WTC11 (cell line): ENCODE measurements around the gene CCNF. TPM values are rescaled to one million over a fixed set of nuclear protein-coding genes. Genes with fewer than 3 reads are reported as not detected.

Experiments used
- ATAC-seq: fragments of 200-7000 bp; cut with Tn5 transposase; 2 replicates; pipeline ENCODE4 v1.10.0; 2021; ENCODE audit warnings: mild to moderate bottlenecking, moderate library complexity
- CTCF ChIA-PET: fragments of 300-600 bp; sonication (Branson Sonifier 250); formaldehyde crosslinking; loops from one replicate; lab custom pipeline; 2021; ENCODE audit warnings: antibody characterized with exemption; lab: Charles Lee
- POLR2A ChIA-PET: fragments of 350-600 bp; sonication (Branson Sonifier 250); formaldehyde crosslinking; loops from one replicate; lab custom pipeline; 2021; ENCODE audit warnings: antibody characterized with exemption; lab: Charles Lee
- DNase-seq: peaks from one replicate; pipeline ENCODE4 v3.0.0; 2021; ENCODE audit warnings: low spot score
- H3K27ac Mint-ChIP-seq: 2 replicates; pipeline ENCODE4 v1.8.0; 2021; ENCODE audit warnings: mixed read lengths
- H3K27me3 Mint-ChIP-seq: 2 replicates; pipeline ENCODE4 v1.8.0; 2021; ENCODE audit warnings: low read depth, mild to moderate bottlenecking, moderate library complexity, mixed read lengths
- H3K36me3 Mint-ChIP-seq: 2 replicates; pipeline ENCODE4 v1.8.0; 2021; ENCODE audit warnings: mixed read lengths
- H3K4me1 Mint-ChIP-seq: 2 replicates; pipeline ENCODE4 v1.8.0; 2022; ENCODE audit warnings: mixed read lengths
- H3K4me3 Mint-ChIP-seq: 2 replicates; pipeline ENCODE4 v1.8.0; 2021; ENCODE audit warnings: mild to moderate bottlenecking, moderate library complexity, mixed read lengths
- H3K9me3 Mint-ChIP-seq: 2 replicates; pipeline ENCODE4 v1.8.0; 2021; ENCODE audit warnings: mixed read lengths
- EMX1 ChIP-seq: fragments of 250-450 bp; sonication (Bioruptor Pico); IDR thresholded peaks from 2 replicates; pipeline ENCODE4 v1.8.0; 2021; ENCODE audit warnings: mild to moderate bottlenecking
- ESRRA ChIP-seq: sonication (generic); formaldehyde crosslinking; IDR thresholded peaks from 2 replicates; pipeline ENCODE4 v1.8.1; 2022; ENCODE audit warnings: mild to moderate bottlenecking, missing genetic modification reagents, borderline replicate concordance
- HMGA2 ChIP-seq: fragments of 250-450 bp; sonication (Bioruptor Pico); IDR thresholded peaks from 2 replicates; pipeline ENCODE4 v1.4.0; 2021; ENCODE audit warnings: mild to moderate bottlenecking, moderate library complexity
- JUN ChIP-seq: sonication (generic); formaldehyde crosslinking; IDR thresholded peaks from 2 replicates; pipeline ENCODE4 v1.8.0; 2023; ENCODE audit warnings: mild to moderate bottlenecking, missing genetic modification reagents
- NFATC4 ChIP-seq: fragments of 250-450 bp; sonication (Bioruptor Pico); IDR thresholded peaks from 2 replicates; pipeline ENCODE4 v1.9.0; 2021; ENCODE audit warnings: mild to moderate bottlenecking
- NFYB ChIP-seq: sonication (generic); formaldehyde crosslinking; conservative IDR thresholded peaks from 2 replicates; pipeline ENCODE4 v1.8.0; 2022; ENCODE audit warnings: low read depth, missing genetic modification reagents
- OVOL2 ChIP-seq: fragments of 250-450 bp; sonication (Bioruptor Pico); IDR thresholded peaks from 2 replicates; pipeline ENCODE4 v1.9.0; 2021; ENCODE audit warnings: mild to moderate bottlenecking, borderline replicate concordance
- PRRX2 ChIP-seq: fragments of 250-450 bp; sonication (Bioruptor Pico); IDR thresholded peaks from 2 replicates; pipeline ENCODE4 v1.8.0; 2021; ENCODE audit warnings: mild to moderate bottlenecking
- total RNA-seq: library from RNA; stranded (reverse); gene quantifications from 3 replicates; pipeline ENCODE4 v1.2.3, GENCODE V29; 2021
- TF ChIP-seq, protein P1 (sequence below): fragments of 250-450 bp; sonication (Bioruptor Pico); IDR thresholded peaks from 2 replicates; pipeline ENCODE4 v1.9.0; 2021; ENCODE audit warnings: mild to moderate bottlenecking
- TF ChIP-seq, protein P2 (sequence below): fragments of 250-450 bp; sonication (Bioruptor Pico); IDR thresholded peaks from 2 replicates; pipeline ENCODE4 v1.8.0; 2021; ENCODE audit warnings: mild to moderate bottlenecking
- TF ChIP-seq, protein P3 (sequence below): fragments of 200-600 bp; IDR thresholded peaks from 2 replicates; pipeline ENCODE4 v1.8.0; 2022; ENCODE audit warnings: antibody characterized with exemption
- TF ChIP-seq, protein P4 (sequence below): fragments of 250-450 bp; sonication (Bioruptor Pico); IDR thresholded peaks from 2 replicates; pipeline ENCODE4 v1.9.0; 2021; ENCODE audit warnings: mild to moderate bottlenecking
- TF ChIP-seq, protein P5 (sequence below): fragments of 250-450 bp; sonication (Bioruptor Pico); IDR thresholded peaks from 2 replicates; pipeline ENCODE4 v2.1.2; 2022; ENCODE audit warnings: mild to moderate bottlenecking, moderate library complexity
- TF ChIP-seq, protein P6 (sequence below): sonication (generic); formaldehyde crosslinking; conservative IDR thresholded peaks from 2 replicates; pipeline ENCODE4 v1.8.1; 2023; ENCODE audit warnings: mild to moderate bottlenecking, low read depth, missing genetic modification reagents, moderate library complexity
- TF ChIP-seq, protein P7 (sequence below): sonication (generic); formaldehyde crosslinking; IDR thresholded peaks from 2 replicates; pipeline ENCODE4 v1.8.0; 2023; ENCODE audit warnings: missing genetic modification reagents, mild to moderate bottlenecking, borderline replicate concordance
- TF ChIP-seq, protein P8 (sequence below): sonication (generic); formaldehyde crosslinking; IDR thresholded peaks from 2 replicates; pipeline ENCODE4 v1.8.1; 2023; ENCODE audit warnings: mild to moderate bottlenecking, missing genetic modification reagents
- TF ChIP-seq, protein P9 (sequence below): sonication (generic); formaldehyde crosslinking; IDR thresholded peaks from 2 replicates; pipeline ENCODE4 v1.8.1; 2022; ENCODE audit warnings: missing genetic modification reagents, borderline replicate concordance

The CCNF gene
- total RNA-seq, 1 experiment from 2014 or later = 65.7 TPM

DNA sequence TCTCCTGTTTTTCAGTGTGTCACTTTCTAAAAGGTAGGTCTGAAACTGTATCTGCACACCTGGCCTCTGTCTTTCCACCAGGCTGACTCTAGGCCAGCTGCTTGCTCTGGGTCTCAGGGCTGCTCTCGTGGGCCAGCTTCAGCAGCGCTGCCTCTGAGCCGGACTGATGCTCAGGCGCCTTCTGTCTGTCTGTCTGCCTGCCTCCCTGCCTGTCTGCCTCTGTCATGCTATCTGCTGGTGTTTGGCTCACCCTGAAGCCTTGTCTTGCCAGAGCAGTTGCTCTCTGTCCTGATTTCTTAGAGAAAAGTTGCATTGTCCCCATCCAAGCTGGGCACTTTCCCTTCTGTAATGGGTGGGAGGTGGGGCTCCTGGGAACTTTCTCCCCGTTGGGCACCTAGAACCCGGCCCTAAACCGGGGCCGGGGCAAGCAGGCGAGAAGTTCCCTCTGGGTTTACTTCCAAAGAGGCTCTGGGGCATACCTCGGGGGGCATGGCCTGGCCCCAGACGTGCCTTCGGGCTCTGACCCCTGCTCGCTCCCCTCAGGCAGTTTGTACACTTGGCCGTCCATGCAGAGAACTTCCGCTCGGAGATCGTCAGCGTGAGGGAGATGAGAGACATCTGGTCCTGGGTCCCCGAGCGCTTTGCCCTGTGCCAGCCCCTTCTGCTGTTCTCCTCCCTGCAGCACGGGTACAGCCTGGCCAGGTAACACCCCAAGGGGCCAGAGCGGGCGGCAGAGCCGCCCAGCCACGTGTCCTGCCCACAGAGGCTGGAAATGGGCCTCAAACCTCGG lies 68.6 kb downstream of the CCNF start:
- Mint-ChIP-seq H3K27me3 (no peaks in the 10 kb centered on the region), H3K9me3 (no peaks in the 10 kb centered on the region), H3K27ac (peak overlapping the region; percentile 16), H3K36me3 (peaks cover 5% of the 10 kb centered on the region), H3K4me3 (no peak overlapping the region), H3K4me1 (peaks cover 4% of the 10 kb centered on the region)
- DNase-seq (no peak), ATAC-seq (no peak)
- CTCF ChIA-PET = interaction anchor here (1.0 kb wide), 1 partner anchor 23 kb away, joined by 3 read pairs; no protein-coding TSS in a partner anchor
- POLR2A ChIA-PET = no interaction called here
- TF ChIP-seq ESRRA (no peak), PRRX2 (CRISPR knock-in tag) (no peak), JUN (CRISPR knock-in tag) (no peak), OVOL2 (CRISPR knock-in tag) (no peak), EMX1 (CRISPR knock-in tag) (no peak), NFYB (CRISPR knock-in tag) (no peak), NFATC4 (CRISPR knock-in tag) (no peak), HMGA2 (CRISPR knock-in tag) (no peak)
- TF ChIP-seq, protein P1, sequence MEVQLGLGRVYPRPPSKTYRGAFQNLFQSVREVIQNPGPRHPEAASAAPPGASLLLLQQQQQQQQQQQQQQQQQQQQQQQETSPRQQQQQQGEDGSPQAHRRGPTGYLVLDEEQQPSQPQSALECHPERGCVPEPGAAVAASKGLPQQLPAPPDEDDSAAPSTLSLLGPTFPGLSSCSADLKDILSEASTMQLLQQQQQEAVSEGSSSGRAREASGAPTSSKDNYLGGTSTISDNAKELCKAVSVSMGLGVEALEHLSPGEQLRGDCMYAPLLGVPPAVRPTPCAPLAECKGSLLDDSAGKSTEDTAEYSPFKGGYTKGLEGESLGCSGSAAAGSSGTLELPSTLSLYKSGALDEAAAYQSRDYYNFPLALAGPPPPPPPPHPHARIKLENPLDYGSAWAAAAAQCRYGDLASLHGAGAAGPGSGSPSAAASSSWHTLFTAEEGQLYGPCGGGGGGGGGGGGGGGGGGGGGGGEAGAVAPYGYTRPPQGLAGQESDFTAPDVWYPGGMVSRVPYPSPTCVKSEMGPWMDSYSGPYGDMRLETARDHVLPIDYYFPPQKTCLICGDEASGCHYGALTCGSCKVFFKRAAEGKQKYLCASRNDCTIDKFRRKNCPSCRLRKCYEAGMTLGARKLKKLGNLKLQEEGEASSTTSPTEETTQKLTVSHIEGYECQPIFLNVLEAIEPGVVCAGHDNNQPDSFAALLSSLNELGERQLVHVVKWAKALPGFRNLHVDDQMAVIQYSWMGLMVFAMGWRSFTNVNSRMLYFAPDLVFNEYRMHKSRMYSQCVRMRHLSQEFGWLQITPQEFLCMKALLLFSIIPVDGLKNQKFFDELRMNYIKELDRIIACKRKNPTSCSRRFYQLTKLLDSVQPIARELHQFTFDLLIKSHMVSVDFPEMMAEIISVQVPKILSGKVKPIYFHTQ (CRISPR knock-in tag) = no peak
- TF ChIP-seq, protein P2, sequence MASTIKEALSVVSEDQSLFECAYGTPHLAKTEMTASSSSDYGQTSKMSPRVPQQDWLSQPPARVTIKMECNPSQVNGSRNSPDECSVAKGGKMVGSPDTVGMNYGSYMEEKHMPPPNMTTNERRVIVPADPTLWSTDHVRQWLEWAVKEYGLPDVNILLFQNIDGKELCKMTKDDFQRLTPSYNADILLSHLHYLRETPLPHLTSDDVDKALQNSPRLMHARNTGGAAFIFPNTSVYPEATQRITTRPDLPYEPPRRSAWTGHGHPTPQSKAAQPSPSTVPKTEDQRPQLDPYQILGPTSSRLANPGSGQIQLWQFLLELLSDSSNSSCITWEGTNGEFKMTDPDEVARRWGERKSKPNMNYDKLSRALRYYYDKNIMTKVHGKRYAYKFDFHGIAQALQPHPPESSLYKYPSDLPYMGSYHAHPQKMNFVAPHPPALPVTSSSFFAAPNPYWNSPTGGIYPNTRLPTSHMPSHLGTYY (CRISPR knock-in tag) = no peak
- TF ChIP-seq, protein P3, sequence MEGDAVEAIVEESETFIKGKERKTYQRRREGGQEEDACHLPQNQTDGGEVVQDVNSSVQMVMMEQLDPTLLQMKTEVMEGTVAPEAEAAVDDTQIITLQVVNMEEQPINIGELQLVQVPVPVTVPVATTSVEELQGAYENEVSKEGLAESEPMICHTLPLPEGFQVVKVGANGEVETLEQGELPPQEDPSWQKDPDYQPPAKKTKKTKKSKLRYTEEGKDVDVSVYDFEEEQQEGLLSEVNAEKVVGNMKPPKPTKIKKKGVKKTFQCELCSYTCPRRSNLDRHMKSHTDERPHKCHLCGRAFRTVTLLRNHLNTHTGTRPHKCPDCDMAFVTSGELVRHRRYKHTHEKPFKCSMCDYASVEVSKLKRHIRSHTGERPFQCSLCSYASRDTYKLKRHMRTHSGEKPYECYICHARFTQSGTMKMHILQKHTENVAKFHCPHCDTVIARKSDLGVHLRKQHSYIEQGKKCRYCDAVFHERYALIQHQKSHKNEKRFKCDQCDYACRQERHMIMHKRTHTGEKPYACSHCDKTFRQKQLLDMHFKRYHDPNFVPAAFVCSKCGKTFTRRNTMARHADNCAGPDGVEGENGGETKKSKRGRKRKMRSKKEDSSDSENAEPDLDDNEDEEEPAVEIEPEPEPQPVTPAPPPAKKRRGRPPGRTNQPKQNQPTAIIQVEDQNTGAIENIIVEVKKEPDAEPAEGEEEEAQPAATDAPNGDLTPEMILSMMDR = no peak
- TF ChIP-seq, protein P4, sequence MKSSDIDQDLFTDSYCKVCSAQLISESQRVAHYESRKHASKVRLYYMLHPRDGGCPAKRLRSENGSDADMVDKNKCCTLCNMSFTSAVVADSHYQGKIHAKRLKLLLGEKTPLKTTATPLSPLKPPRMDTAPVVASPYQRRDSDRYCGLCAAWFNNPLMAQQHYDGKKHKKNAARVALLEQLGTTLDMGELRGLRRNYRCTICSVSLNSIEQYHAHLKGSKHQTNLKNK (CRISPR knock-in tag) = no peak
- TF ChIP-seq, protein P5, sequence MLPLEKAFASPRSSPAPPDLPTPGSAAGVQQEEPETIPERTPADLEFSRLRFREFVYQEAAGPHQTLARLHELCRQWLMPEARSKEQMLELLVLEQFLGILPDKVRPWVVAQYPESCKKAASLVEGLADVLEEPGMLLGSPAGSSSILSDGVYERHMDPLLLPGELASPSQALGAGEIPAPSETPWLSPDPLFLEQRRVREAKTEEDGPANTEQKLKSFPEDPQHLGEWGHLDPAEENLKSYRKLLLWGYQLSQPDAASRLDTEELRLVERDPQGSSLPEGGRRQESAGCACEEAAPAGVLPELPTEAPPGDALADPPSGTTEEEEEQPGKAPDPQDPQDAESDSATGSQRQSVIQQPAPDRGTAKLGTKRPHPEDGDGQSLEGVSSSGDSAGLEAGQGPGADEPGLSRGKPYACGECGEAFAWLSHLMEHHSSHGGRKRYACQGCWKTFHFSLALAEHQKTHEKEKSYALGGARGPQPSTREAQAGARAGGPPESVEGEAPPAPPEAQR (CRISPR knock-in tag) = no peak
- TF ChIP-seq, protein P6, sequence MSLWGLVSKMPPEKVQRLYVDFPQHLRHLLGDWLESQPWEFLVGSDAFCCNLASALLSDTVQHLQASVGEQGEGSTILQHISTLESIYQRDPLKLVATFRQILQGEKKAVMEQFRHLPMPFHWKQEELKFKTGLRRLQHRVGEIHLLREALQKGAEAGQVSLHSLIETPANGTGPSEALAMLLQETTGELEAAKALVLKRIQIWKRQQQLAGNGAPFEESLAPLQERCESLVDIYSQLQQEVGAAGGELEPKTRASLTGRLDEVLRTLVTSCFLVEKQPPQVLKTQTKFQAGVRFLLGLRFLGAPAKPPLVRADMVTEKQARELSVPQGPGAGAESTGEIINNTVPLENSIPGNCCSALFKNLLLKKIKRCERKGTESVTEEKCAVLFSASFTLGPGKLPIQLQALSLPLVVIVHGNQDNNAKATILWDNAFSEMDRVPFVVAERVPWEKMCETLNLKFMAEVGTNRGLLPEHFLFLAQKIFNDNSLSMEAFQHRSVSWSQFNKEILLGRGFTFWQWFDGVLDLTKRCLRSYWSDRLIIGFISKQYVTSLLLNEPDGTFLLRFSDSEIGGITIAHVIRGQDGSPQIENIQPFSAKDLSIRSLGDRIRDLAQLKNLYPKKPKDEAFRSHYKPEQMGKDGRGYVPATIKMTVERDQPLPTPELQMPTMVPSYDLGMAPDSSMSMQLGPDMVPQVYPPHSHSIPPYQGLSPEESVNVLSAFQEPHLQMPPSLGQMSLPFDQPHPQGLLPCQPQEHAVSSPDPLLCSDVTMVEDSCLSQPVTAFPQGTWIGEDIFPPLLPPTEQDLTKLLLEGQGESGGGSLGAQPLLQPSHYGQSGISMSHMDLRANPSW = no peak
- TF ChIP-seq, protein P7, sequence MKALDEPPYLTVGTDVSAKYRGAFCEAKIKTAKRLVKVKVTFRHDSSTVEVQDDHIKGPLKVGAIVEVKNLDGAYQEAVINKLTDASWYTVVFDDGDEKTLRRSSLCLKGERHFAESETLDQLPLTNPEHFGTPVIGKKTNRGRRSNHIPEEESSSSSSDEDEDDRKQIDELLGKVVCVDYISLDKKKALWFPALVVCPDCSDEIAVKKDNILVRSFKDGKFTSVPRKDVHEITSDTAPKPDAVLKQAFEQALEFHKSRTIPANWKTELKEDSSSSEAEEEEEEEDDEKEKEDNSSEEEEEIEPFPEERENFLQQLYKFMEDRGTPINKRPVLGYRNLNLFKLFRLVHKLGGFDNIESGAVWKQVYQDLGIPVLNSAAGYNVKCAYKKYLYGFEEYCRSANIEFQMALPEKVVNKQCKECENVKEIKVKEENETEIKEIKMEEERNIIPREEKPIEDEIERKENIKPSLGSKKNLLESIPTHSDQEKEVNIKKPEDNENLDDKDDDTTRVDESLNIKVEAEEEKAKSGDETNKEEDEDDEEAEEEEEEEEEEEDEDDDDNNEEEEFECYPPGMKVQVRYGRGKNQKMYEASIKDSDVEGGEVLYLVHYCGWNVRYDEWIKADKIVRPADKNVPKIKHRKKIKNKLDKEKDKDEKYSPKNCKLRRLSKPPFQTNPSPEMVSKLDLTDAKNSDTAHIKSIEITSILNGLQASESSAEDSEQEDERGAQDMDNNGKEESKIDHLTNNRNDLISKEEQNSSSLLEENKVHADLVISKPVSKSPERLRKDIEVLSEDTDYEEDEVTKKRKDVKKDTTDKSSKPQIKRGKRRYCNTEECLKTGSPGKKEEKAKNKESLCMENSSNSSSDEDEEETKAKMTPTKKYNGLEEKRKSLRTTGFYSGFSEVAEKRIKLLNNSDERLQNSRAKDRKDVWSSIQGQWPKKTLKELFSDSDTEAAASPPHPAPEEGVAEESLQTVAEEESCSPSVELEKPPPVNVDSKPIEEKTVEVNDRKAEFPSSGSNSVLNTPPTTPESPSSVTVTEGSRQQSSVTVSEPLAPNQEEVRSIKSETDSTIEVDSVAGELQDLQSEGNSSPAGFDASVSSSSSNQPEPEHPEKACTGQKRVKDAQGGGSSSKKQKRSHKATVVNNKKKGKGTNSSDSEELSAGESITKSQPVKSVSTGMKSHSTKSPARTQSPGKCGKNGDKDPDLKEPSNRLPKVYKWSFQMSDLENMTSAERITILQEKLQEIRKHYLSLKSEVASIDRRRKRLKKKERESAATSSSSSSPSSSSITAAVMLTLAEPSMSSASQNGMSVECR (CRISPR knock-in tag) = no peak
- TF ChIP-seq, protein P8, sequence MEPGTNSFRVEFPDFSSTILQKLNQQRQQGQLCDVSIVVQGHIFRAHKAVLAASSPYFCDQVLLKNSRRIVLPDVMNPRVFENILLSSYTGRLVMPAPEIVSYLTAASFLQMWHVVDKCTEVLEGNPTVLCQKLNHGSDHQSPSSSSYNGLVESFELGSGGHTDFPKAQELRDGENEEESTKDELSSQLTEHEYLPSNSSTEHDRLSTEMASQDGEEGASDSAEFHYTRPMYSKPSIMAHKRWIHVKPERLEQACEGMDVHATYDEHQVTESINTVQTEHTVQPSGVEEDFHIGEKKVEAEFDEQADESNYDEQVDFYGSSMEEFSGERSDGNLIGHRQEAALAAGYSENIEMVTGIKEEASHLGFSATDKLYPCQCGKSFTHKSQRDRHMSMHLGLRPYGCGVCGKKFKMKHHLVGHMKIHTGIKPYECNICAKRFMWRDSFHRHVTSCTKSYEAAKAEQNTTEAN (CRISPR knock-in tag) = no peak
- TF ChIP-seq, protein P9, sequence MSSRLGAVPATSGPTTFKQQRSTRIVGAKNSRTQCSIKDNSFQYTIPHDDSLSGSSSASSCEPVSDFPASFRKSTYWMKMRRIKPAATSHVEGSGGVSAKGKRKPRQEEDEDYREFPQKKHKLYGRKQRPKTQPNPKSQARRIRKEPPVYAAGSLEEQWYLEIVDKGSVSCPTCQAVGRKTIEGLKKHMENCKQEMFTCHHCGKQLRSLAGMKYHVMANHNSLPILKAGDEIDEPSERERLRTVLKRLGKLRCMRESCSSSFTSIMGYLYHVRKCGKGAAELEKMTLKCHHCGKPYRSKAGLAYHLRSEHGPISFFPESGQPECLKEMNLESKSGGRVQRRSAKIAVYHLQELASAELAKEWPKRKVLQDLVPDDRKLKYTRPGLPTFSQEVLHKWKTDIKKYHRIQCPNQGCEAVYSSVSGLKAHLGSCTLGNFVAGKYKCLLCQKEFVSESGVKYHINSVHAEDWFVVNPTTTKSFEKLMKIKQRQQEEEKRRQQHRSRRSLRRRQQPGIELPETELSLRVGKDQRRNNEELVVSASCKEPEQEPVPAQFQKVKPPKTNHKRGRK (CRISPR knock-in tag) = no peak
